GM12873 (cell line): Measurements from ENCODE around the gene GALNT14.
A peak's percentile ranks its signal among the peaks of the same experiment; 100 is the strongest.

Experiments
- CTCF ChIP-seq: IDR thresholded peaks from 2 replicates; pipeline ENCODE4 v1.5.1; 2012; ENCODE audit warnings: low read depth, mild to moderate bottlenecking, moderate library complexity, low read length, control low read depth; ENCODE audit not compliant: insufficient read depth; ENCODE audit errors: missing control alignments

Gene GALNT14

GRCh38 chr2:30867385-30867784 is 270.9 kb downstream of the GALNT14 start:
- TF ChIP-seq CTCF, result no peak

- no peak for TF ChIP-seq CTCF
These were observed 271.3 kb downstream of the GALNT14 start for GRCh38 chr2:30866974-30867373.

DNA sequence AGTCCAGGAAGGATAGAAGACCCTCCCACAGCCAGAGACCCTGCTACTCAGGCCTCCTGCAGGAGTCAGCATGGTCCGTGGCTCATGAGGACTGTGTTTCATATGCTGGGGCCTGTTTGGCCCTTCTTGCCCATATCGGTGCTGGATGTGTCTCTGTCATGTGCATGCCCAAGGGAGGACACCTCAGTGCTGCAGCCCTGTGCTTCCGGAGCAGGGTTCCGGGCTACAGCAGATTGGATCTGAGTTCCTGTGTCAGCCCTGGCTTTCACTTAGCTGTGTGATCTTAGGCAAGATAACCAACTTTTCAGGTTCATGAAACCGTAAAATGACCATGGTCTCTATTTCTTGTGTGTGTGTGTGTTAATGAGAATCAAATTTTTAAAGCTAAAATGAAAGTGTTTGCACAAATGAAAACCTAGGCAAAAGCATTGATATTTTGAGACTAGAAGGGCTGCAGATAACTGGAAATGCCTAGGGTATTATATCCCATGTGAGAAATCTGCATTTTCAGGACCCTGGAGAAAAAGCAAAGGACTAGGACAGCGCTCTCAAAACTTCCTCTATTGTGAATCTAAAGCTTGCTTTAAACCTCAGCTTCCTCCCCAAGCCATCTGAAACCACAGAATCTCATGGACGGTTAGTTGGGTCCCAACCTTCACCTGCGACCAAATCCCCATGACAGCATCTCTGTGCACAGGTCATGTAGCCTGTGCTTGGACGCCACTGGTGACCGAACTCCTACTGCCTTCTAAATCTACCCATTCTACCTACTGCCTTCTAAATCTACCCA is 272.2 kb downstream of the GALNT14 start:
- no peak for TF ChIP-seq CTCF

DNA sequence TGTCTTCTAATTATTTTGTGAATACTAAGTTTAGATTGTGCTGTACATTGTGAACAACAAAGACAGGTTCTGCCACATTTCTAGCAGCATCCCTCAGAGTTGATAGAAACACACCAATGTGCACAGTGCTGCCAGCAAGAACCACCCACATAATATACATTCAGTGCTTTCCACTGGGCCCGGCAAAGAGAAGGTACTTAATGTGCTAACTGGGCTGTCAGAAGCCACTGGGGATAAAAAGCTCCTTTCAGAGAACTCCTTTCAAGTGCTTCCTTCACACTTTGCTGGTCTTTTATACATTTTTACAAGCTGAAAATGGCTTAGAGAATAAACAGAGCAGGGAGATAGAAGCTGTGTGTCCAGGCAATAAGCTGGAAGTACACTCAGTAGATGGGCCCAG is 273.0 kb downstream of the GALNT14 start:
- TF ChIP-seq CTCF, result no peak

GRCh38 chr2:30862054-30862651 is 276.1 kb downstream of the GALNT14 start:
- TF ChIP-seq CTCF, result peak; percentile 65

GRCh38 chr2:30860726-30861125 is 277.5 kb downstream of the GALNT14 start:
- TF ChIP-seq CTCF, result no peak
